ENCODE results near the gene VPS16. TPM values are rescaled to one million over a fixed set of nuclear protein-coding genes. Genes with fewer than 3 reads are reported as not detected.

Gene VPS16
- total and polyA plus RNA-seq, 2 donors (not counting 1 experiment from before 2014, with no cell fraction given), result 63.0 to 68.2 TPM

- Mint-ChIP-seq H3K27me3 (peaks cover 10% of the 10 kb centered on the region), H3K4me1 (peaks cover 9% of the 10 kb centered on the region), H3K4me3 (no peak overlapping the region), H3K9me3 (ENCODE audit: insufficient read depth) (no peaks in the 10 kb centered on the region), H3K27ac (no peak overlapping the region)
- intact Hi-C loops (cut with micrococcal nuclease), result no loop called here
- H4K20me1 ChIP-seq (ENCODE audit: control insufficient read depth, insufficient read depth, low read length, poor library complexity, severe bottlenecking), result no peaks in the 10 kb centered on the region
- no peaks in the 10 kb centered on the region for H3K27me3 ChIP-seq (replicated peaks in 1 of 4; ENCODE audit: control extremely low read depth in 1 of 4, control insufficient read depth in 3 of 4, insufficient read depth in 4 of 4, low read length in 3 of 4)
- ATAC-seq (ENCODE audit: low read depth) (no peak), DNase-seq (no peak)
- no peak overlapping the region for H3K27ac ChIP-seq (ENCODE audit: low read length in 2 of 2)
- CTCF ChIA-PET, result no interaction called here
- H3K9ac ChIP-seq (ENCODE audit: low read length), result no peak overlapping the region
- peaks cover 0 to 6% of the 10 kb centered on the region in 2 donors for H3K4me1 ChIP-seq (ENCODE audit: control insufficient read depth in 2 of 2, insufficient read depth in 2 of 2, low read length in 2 of 2)
- H3K4me3 ChIP-seq (ENCODE audit: control extremely low read depth in 1 of 5, extremely low read depth in 1 of 5, insufficient read depth in 1 of 5, low read depth in 2 of 5, low read length in 4 of 5), result no peak overlapping the region
- H3K36me3 ChIP-seq (replicated peaks in 1 of 2; ENCODE audit: control extremely low read depth in 1 of 2, control insufficient read depth in 1 of 2, extremely low read depth in 1 of 2, insufficient read depth in 2 of 2, low read length in 1 of 2), result no peaks in the 10 kb centered on the region
- TF ChIP-seq CTCF (IDR thresholded peaks at IDR 0.05) (no peak), EZH2 (IDR thresholded peaks at IDR 0.05; ENCODE audit: borderline replicate concordance, insufficient read depth, low read depth, low read length, poor library complexity, severe bottlenecking) (no peak)
- no peak overlapping the region for H2AFZ ChIP-seq (ENCODE audit: insufficient read depth, low read depth, low read length, poor library complexity, severe bottlenecking)
- H3K79me2 ChIP-seq (ENCODE audit: control insufficient read depth, insufficient read depth, low read length), result no peaks in the 10 kb centered on the region
- POLR2A ChIA-PET, result no interaction called here
- WGBS (ENCODE audit: insufficient coverage), result no CpG with 5 or more reads among the region's 1 CpG
- H3K4me2 ChIP-seq (replicated peaks; ENCODE audit: low read depth, low read length, poor library complexity, severe bottlenecking), result no peak overlapping the region
- H3K9me3 ChIP-seq (ENCODE audit: control extremely low read depth in 1 of 3, control insufficient read depth in 2 of 3, insufficient read depth in 1 of 3, low read length in 2 of 3), result no peaks in the 10 kb centered on the region
Observed at GRCh38 chr20:2833761-2834160, 6.8 kb upstream of the VPS16 start.

- whole genome bisulfite sequencing (ENCODE audit: insufficient coverage), result 100% methylated on average over 1 of the region's 14 CpGs
- Mint-ChIP-seq H3K9me3 (ENCODE audit: insufficient read depth) (no peaks in the 10 kb centered on the region), H3K4me1 (peaks cover 13% of the 10 kb centered on the region), H3K27me3 (peaks cover 2% of the 10 kb centered on the region), H3K27ac (no peak overlapping the region), H3K4me3 (no peak overlapping the region)
- Histone ChIP-seq H4K20me1 (ENCODE audit: control insufficient read depth, insufficient read depth, low read length, poor library complexity, severe bottlenecking) (no peaks in the 10 kb centered on the region), H3K9ac (ENCODE audit: low read length) (no peak overlapping the region), H3K36me3 (replicated peaks in 1 of 2; ENCODE audit: control extremely low read depth in 1 of 2, control insufficient read depth in 1 of 2, extremely low read depth in 1 of 2, insufficient read depth in 2 of 2, low read length in 1 of 2) (no peaks in the 10 kb centered on the region), H3K4me3 (ENCODE audit: control extremely low read depth in 1 of 5, extremely low read depth in 1 of 5, insufficient read depth in 1 of 5, low read depth in 2 of 5, low read length in 4 of 5) (no peak overlapping the region), H3K9me3 (ENCODE audit: control extremely low read depth in 1 of 3, control insufficient read depth in 2 of 3, insufficient read depth in 1 of 3, low read length in 2 of 3) (no peaks in the 10 kb centered on the region), H3K79me2 (ENCODE audit: control insufficient read depth, insufficient read depth, low read length) (peaks cover 3% of the 10 kb centered on the region), H3K4me1 (ENCODE audit: control insufficient read depth in 2 of 2, insufficient read depth in 2 of 2, low read length in 2 of 2) (peaks cover 5 to 14% of the 10 kb centered on the region in 2 donors), H3K4me2 (replicated peaks; ENCODE audit: low read depth, low read length, poor library complexity, severe bottlenecking) (no peak overlapping the region), H3K27me3 (replicated peaks in 1 of 4; ENCODE audit: control extremely low read depth in 1 of 4, control insufficient read depth in 3 of 4, insufficient read depth in 4 of 4, low read length in 3 of 4) (no peaks in the 10 kb centered on the region), H2AFZ (ENCODE audit: insufficient read depth, low read depth, low read length, poor library complexity, severe bottlenecking) (no peak overlapping the region), H3K27ac (ENCODE audit: low read length in 2 of 2) (no peak overlapping the region)
- ChIA-PET CTCF (no interaction called here), POLR2A (no interaction called here)
- TF ChIP-seq EZH2 (IDR thresholded peaks at IDR 0.05; ENCODE audit: borderline replicate concordance, insufficient read depth, low read depth, low read length, poor library complexity, severe bottlenecking), result no peak
- no peak for TF ChIP-seq CTCF (IDR thresholded peaks at IDR 0.05)
- ATAC-seq (ENCODE audit: low read depth) (no peak), DNase-seq (no peak)
- intact Hi-C loops (cut with micrococcal nuclease), result no loop called here
Observed at GRCh38 chr20:2834401-2835110, 6.0 kb upstream of the VPS16 start.
